ENCODE data around the gene GABRP. TPM values are rescaled to one million over a fixed set of nuclear protein-coding genes. Genes with fewer than 3 reads are reported as not detected.
"Not testable (repeated sequence)": the region's sequence is repeated elsewhere in the genome, so short reads cannot be mapped to it uniquely, and the experiment has no call there.

GABRP gene
- total RNA-seq, 4 donors from 2014 or later, result 3.0 to 40.8 (median 19.3) TPM

DNA sequence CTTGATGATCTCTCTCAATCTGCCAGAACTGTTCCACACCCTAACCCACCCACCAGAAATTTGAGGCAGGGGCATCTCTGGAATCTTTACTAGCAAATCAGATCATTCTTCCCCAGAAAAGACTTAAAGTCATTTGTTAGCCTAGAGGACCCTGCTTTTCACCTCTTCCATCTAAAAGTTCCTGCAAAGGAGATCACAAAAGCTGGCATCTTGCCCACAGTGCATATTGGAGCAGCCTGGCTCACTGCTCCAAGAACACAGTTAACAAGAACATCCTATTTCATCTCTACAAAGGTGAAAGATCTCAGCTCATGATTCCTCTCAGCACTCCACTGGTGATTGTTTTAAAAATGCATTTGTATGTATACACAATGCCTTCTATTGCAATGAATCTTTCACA lies 36.3 kb downstream of the GABRP start:
- no peak overlapping the region for H3K4me3 ChIP-seq (ENCODE audit: low read depth, poor library complexity, severe bottlenecking)
- intact Hi-C loops (cut with DNase I; ENCODE audit: low total_unique reads), result no loop called here
- no peak for TF ChIP-seq POLR2A (IDR thresholded peaks at IDR 0.05)
- no peak for DNase-seq (ENCODE audit: low spot score in 2 of 2)

DNA sequence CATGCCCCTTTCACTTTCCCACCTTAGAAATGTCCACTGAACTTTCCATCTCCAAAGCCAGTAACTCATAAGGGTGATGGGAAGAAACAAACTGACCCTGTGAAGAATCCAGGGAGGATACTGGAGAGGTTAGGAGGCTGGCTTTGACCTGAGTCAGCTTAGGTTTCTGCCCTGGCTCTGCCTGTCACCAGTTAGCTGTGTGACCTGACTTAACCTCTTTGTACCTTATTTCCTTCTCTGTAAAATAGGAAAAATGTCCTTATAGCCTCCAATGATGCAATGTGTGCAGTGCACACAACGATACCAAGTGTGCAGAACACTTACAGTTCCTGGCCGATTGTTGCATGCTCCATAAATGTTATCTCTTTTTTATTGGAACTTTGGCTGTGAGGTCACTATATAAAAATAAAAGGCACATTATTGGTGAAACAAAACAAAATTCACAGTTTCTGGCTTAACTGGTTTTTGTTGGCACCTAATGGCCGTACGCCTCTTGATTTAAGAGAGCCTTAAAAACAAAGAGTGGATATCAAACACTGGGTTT lies 37.8 kb downstream of the GABRP start:
- intact Hi-C loops (cut with DNase I; ENCODE audit: low total_unique reads), result no loop called here
- no peak for DNase-seq (ENCODE audit: low spot score in 2 of 2)
- TF ChIP-seq POLR2A (IDR thresholded peaks at IDR 0.05), result no peak
- WGBS, 2 donors, result 62 to 64% methylated on average over 4 of the region's 4 CpGs
- no peak overlapping the region for H3K4me3 ChIP-seq (ENCODE audit: low read depth, poor library complexity, severe bottlenecking)

DNA sequence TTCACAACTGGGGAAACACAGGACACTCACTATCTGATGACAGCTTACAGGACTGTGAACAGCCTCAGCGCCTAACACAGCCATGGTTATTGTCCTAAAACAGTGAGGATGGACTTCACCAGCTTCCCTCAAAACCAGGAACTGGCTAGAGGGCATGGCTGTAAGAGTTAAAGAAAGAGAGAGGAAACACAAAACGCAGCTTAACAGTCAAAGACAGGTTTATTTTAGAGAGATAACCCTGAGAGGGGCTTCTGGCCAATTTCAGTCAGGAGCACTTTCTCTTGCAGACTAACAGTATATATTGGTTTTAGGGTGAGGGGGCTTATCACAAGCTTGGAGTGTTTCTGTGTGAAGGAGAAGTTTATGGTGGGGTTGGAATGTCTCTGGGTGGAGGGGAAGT lies 42.6 kb downstream of the GABRP start:
- TF ChIP-seq, protein P1, sequence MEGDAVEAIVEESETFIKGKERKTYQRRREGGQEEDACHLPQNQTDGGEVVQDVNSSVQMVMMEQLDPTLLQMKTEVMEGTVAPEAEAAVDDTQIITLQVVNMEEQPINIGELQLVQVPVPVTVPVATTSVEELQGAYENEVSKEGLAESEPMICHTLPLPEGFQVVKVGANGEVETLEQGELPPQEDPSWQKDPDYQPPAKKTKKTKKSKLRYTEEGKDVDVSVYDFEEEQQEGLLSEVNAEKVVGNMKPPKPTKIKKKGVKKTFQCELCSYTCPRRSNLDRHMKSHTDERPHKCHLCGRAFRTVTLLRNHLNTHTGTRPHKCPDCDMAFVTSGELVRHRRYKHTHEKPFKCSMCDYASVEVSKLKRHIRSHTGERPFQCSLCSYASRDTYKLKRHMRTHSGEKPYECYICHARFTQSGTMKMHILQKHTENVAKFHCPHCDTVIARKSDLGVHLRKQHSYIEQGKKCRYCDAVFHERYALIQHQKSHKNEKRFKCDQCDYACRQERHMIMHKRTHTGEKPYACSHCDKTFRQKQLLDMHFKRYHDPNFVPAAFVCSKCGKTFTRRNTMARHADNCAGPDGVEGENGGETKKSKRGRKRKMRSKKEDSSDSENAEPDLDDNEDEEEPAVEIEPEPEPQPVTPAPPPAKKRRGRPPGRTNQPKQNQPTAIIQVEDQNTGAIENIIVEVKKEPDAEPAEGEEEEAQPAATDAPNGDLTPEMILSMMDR (IDR thresholded peaks at IDR 0.05), result no peak
- no peak for TF ChIP-seq POLR2A (IDR thresholded peaks at IDR 0.05)
- DNase-seq (ENCODE audit: low spot score in 2 of 2), result no peak
- H3K4me3 ChIP-seq (ENCODE audit: low read depth, poor library complexity, severe bottlenecking), result no peak overlapping the region
- WGBS, 2 donors, result 81% methylated on average over 2 of the region's 2 CpGs
- intact Hi-C loops (cut with DNase I; ENCODE audit: low total_unique reads), result no loop called here

DNA sequence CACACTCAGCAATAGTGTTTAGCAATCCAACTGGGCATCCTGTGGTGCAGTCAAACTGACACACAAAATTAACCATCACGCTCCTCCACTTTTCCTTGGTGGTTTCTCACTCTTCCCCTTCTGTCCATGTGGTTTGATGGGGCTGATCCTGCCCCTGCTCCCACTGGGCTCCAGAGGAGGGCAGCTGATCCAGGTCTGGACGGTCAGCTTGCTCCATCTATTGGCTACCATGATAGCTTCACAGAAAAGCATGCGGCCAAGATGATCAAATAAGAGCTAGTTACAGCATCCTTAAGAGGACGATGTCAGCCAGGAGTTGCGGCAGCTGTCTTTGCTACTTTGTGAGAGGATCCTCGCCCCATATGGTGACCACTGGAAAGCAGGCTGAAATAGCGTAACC lies 48.7 kb downstream of the GABRP start:
- no peak overlapping the region for H3K4me3 ChIP-seq (ENCODE audit: low read depth, poor library complexity, severe bottlenecking)
- TF ChIP-seq POLR2A (IDR thresholded peaks at IDR 0.05), result no peak
- TF ChIP-seq, protein P1 (IDR thresholded peaks at IDR 0.05), result no peak
- WGBS, 2 donors, result 73 to 75% methylated on average over 7 of the region's 7 CpGs
- intact Hi-C loops (cut with DNase I; ENCODE audit: low total_unique reads), result no loop called here
- no peak for DNase-seq (ENCODE audit: low spot score in 2 of 2)

DNA sequence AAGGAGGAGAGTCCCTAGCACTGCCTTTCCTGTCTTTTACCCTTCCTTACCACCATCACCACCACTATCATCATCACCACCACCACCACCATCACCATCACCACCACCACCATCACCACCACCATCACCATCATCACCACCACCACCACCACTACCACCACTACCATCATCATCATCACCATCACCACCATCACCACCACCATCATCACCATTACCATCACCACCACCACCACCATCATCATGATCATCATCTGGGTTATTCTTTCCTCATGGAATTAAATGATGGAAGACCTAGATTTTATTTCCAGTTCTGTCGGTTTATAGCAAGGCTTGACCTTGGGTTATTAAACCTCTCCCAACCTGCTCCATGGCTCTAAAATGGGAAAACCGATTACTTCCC lies 50.5 kb downstream of the GABRP start:
- H3K4me3 ChIP-seq (ENCODE audit: low read depth, poor library complexity, severe bottlenecking); DNase-seq (ENCODE audit: low spot score in 2 of 2); intact Hi-C loops (cut with DNase I; ENCODE audit: low total_unique reads): not testable (repeated sequence)
- 96 to 100% methylated on average over 2 of the region's 2 CpGs for WGBS, 2 donors

DNA sequence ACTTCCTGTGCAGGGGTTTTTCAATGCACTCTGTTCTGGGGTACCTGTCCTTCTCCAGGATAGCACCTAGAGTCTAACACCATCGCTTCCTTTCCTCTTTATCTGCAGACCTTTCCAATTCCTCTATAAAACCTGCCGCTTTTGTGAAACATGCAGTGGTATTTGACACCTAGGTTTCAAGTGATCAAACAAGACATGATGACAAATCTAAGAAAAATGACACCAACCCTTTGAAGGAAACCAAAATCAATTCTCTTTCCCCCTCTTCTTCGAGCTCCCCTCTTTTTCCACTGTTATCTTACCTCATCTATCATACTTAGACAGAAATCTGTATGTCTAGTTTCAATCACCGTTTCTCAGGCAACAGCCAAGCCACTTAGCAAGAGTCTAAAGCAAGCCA lies 52.7 kb downstream of the GABRP start:
- no peak for DNase-seq (ENCODE audit: low spot score in 2 of 2)
- intact Hi-C loops (cut with DNase I; ENCODE audit: low total_unique reads), result no loop called here
- 52 to 55% methylated on average over 4 of the region's 4 CpGs for WGBS, 2 donors
- no peak for TF ChIP-seq POLR2A (IDR thresholded peaks at IDR 0.05)
- TF ChIP-seq, protein P1 (IDR thresholded peaks at IDR 0.05), result no peak
- no peak overlapping the region for H3K4me3 ChIP-seq (ENCODE audit: low read depth, poor library complexity, severe bottlenecking)

DNA sequence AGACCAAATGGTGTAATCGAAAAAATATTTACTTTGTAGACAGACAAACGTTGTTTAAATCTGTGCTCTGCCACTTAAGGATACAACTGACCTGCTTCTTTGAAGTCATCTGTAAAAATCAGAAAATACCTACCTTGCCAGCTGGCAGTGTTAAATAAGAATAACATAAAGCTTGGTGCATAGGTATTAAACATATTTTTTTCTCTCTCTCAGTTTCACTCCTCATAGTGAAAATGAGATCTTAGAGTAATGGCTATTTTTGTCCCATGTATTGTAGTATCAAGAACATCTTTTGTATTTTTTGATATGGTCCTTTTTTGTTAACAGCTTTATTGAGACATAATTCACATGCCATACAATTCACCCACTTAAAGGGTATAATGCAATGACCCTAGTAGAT lies 60.3 kb downstream of the GABRP start:
- no peak for TF ChIP-seq POLR2A (IDR thresholded peaks at IDR 0.05)
- TF ChIP-seq, protein P1 (IDR thresholded peaks at IDR 0.05), result no peak
- WGBS, 2 donors, result 62 to 74% methylated on average over 2 of the region's 2 CpGs
- intact Hi-C loops (cut with DNase I; ENCODE audit: low total_unique reads), result no loop called here
- no peak for DNase-seq (ENCODE audit: low spot score in 2 of 2)
- H3K4me3 ChIP-seq (ENCODE audit: low read depth, poor library complexity, severe bottlenecking), result no peak overlapping the region
